GM19395 (cell line): ENCODE results near the gene SERINC2.
"Not testable (repeated sequence)": the region's sequence is repeated elsewhere in the genome, so short reads cannot be mapped to it uniquely, and the experiment has no call there.

Experiments used
- ATAC-seq: cut with Tn5 transposase; IDR thresholded peaks from one replicate; pipeline ENCODE4 v1.9.1; 2021; ENCODE audit warnings: mild to moderate bottlenecking, moderate library complexity; ENCODE audit not compliant: unreplicated experiment

The SERINC2 gene

GRCh38 chr1:31412205-31412604 lies 808 bp upstream of the SERINC2 start:
- ATAC-seq, result no peak

GRCh38 chr1:31413405-31414001 lies 490 bp downstream of the SERINC2 start:
- no peak for ATAC-seq

DNA sequence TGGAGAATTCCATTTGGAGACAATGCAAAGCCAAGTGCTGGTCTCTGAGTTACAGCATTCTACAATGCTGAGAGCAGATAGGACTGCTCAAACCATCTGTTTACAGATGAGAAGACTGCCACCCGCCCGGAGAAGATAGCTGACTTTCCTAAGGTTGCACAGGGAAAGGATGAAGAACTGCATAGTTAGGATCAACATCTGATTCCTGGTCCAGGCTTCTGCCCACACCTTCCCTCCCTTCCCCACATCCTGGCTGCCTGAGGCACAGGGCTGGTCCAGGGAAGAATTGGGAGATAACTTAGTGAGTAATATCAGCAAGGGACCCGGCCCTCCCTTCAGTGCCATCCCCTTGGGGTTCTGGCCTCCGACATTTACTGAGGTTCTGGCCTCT lies 2.0 kb downstream of the SERINC2 start:
- no peak for ATAC-seq

DNA sequence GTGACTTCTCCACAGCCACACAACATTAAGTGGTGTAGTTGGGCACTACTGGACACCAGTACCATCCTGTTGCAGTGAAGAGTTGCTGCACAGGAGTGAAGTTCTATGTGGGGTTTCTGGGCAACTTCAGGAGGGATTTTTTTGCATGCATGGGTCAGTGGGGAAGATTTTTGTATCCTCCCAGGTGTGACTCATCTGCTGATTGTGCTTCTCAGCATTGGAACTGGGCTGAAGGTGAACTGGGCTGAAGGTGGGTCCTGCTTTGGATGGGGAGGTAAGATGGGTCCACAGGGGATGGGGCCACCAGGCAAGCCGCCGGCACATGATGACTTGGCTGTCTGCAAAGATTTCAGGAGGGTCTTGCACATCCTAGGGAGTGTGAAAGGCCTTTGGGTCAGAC lies 2.6 kb downstream of the SERINC2 start:
- ATAC-seq, result no peak

GRCh38 chr1:31416101-31416736 lies 3.2 kb downstream of the SERINC2 start:
- no peak for ATAC-seq

DNA sequence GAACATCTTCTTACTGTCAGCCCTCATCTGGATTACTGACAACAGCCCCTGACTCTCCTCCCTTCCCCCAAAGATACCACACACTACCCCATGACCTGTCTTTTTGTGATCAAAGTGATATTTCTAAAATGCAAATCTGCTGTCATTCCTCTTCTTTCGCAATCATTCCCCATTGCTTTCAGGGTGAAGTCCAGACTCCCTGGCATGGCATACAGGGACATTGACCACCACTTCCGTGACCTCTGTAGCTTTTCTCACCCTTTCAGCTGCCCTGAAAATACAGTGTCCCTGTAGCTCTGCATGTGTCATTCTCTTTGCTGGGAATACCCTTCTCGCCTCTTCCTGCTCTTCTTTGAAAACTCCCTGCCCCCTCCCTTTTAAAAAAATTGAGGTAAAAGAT lies 4.1 kb downstream of the SERINC2 start:
- ATAC-seq, result no peak

GRCh38 chr1:31418626-31419323 lies 5.8 kb downstream of the SERINC2 start:
- ATAC-seq, result no peak

DNA sequence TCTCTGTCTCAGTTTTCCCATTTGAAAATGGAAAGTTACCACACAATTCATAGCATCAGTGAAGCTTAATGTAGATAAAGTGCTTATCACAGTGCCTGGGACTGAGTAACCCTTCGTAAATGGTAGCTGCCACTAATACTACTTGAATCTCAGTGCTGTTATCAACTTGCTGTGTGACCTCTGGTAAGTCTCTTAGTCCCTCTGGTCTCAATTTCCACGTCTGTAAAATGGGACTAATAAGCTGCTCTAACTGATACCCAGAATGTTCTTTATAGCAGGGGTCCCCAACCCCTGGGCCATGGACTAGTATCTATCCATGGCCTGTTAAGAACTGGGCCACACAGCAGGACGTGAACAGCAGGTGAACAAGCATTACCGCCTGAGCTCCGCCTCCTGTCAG lies 7.7 kb downstream of the SERINC2 start:
- ATAC-seq, result no peak

DNA sequence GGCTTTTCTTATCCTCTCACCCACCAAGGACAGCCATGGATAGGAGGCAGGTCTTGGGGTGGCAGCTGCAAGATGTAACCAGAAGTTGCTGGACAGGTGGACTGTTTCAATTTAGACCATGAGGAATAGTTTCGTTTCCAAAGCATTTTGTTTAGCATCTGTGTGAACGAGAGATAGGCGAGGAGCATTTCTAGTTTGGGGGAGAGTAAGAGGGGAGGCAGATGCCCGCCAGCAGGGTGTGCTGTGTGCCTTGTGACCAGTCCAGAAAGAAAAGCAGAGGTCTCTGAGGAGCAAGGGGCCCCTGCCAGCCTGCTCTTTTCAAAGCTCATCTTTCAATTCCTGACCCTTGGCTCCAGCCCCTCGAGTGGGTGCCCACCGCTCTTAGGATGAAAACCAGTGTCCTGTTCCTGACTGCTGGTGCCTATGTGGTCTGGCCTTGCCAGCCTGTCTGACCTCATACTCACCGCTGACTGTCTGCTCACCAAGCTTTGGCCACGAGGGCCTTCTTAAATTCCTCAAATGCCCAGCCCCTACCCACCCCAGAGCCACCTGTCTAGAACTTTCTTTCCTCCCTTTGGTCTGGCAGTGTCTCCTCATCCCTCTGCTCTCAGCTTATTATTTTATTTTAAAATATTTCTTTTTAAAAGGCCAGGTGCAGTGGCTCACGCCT lies 8.5 kb downstream of the SERINC2 start:
- no peak for ATAC-seq

DNA sequence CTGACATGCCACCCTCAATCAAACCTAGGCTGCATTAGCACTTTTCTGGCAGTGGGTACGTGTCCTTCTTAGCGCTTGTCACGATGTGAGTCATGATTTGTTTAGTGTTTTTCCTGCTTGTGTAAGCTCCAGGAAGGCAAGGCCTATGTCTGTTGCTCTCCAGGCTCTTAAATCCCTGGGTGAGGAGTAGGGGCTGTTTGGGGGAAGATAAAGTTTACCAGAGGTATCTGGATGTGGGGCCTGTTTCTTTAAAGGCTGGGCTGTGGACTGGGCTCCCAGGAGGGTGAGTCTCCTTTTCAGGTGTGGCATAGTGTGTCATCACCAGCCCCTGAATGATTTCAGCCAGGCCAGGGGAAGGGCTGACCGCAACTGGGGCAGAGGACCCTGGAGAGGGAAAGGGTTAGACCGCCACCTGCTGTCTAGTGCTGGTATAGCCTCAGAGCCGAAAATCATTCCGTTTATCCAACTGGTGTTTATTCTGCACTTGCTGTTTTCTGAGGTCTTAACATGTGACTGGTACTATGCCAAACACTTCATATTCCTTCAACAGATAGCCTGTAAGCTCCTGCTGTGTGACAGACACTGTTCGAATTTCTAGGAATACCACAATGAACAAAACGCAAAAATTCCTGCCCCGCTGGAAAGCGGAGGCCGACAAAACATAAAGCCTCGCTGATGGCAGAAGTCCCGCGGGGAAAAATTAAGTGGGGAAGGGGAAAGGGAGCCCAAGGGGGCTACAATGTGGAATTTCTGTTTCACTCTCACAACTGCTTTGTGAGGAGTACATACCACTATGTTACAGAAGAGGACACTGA lies 9.7 kb downstream of the SERINC2 start:
- ATAC-seq, result no peak

DNA sequence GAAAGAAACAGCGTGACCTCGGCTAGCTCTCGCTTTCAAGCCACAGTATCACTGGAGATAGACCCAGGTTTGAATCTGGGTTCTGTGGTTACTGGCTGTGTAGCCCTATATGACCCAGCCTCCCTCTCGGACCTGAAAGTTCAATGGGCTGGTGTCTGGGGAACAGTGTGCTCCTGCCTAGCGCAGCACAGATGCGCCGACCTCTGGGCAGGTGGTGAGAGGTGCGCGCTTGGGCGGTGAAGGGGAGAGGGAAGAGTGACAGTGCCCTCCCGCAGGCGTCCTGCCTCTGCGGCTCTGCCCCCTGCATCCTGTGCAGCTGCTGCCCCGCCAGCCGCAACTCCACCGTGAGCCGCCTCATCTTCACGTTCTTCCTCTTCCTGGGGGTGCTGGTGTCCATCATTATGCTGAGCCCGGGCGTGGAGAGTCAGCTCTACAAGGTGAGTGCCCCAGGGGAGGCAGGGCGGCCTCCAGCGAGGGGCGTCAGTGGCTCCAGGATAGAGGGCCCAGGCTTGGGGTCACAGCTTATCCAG lies 10.5 kb downstream of the SERINC2 start:
- ATAC-seq, result peak; percentile 93

DNA sequence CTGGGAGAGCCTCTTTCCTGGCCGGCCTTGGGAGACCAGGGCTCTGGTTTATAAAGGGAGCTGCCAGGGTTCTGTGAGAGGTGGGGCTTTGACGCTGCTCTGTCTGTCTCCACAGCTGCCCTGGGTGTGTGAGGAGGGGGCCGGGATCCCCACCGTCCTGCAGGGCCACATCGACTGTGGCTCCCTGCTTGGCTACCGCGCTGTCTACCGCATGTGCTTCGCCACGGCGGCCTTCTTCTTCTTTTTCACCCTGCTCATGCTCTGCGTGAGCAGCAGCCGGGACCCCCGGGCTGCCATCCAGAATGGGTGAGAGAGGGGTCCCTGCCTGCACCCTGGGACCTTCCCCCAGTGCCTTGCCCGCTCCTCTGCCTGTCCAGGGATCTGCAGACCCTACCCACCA lies 11.6 kb downstream of the SERINC2 start:
- ATAC-seq, result no peak

GRCh38 chr1:31425301-31426081 lies 12.5 kb downstream of the SERINC2 start:
- ATAC-seq, result no peak

DNA sequence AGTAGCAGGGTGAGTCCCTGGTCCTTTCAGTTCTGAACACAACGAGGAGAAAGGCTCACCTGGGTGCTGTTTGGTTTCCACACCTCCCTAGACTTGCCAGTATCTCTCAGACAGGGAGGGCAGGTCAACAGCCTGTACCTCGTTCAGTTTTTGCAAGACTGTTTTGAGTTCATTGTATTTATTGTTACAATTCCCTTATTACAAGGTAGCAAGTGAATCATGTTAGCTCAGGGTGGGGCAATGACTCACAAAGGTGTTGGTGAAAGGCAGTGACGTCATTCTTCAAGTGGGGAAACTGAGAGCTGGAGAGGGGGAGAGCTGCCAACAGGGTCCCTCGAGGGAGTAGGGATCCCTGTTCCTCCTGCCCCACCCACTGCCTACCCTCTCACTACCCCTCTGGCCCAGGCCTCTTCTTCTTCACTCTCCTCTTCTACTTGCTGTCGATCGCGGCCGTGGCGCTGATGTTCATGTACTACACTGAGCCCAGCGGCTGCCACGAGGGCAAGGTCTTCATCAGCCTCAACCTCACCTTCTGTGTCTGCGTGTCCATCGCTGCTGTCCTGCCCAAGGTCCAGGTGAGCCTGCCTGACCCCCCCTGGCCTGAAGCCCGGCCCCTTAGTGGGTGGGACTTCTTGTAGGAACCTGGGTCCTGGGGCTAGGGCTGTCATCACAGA lies 13.4 kb downstream of the SERINC2 start:
- ATAC-seq, result no peak

- ATAC-seq, result no peak
Measured at GRCh38 chr1:31427322-31427721, 14.3 kb downstream of the SERINC2 start.

- no peak for ATAC-seq
Measured at GRCh38 chr1:31428436-31429221, 15.6 kb downstream of the SERINC2 start.

GRCh38 chr1:31429583-31429982 lies 16.6 kb downstream of the SERINC2 start:
- no peak for ATAC-seq

GRCh38 chr1:31431351-31432257 lies 18.6 kb downstream of the SERINC2 start:
- not testable (repeated sequence) for ATAC-seq
